ENCODE data around the gene COL17A1.

Gene COL17A1

DNA sequence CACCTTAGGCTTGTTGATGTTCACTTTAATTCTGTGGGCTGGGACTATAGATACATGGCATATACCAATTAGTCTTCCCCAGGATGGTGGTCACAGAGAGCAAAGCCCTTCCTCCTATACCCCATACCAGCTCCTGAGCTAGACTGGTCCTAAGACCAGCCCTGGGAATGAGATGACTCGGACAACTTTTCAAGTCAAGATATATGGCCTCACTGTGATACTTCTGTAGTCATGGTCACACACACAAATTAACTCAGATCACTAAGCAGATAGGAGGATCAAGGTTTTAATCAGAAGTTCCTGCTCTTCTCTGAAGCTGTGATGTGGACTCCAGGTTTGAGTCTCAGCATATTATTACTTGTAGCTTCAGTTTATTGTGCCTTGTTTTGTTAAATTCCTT lies 65.7 kb downstream of the COL17A1 start:
- no peak overlapping the region for H2BK5ac ChIP-seq (ENCODE audit: low read length)
- H3K36me3 ChIP-seq (ENCODE audit: control insufficient read depth, insufficient read depth, low read length), result peaks cover 2% of the 10 kb centered on the region
- H3K56ac ChIP-seq (ENCODE audit: low read length), result no peak overlapping the region
- no peak overlapping the region for H4K8ac ChIP-seq (ENCODE audit: low read depth, low read length)
- H3K79me1 ChIP-seq (ENCODE audit: low read length), result no peaks in the 10 kb centered on the region
- no peak overlapping the region for H2BK15ac ChIP-seq (replicated peaks; ENCODE audit: low read depth)
- no peak overlapping the region for H3K4ac ChIP-seq (ENCODE audit: low read depth, low read length)
- no peaks in the 10 kb centered on the region for H3K27me3 ChIP-seq (ENCODE audit: insufficient read depth, low read length, poor library complexity)
- H3K79me2 ChIP-seq (ENCODE audit: control insufficient read depth, insufficient read depth, low read length), result no peaks in the 10 kb centered on the region
- no peak overlapping the region for H3K27ac ChIP-seq (ENCODE audit: low read depth, low read length)
- no peaks in the 10 kb centered on the region for H3K4me1 ChIP-seq (ENCODE audit: control insufficient read depth, low read depth, low read length)
- WGBS (ENCODE audit: extremely low coverage, insufficient coverage, low lambda C conversion rate), result no CpG with 5 or more reads among the region's 1 CpG
- H3K4me3 ChIP-seq (ENCODE audit: low read length), result no peak overlapping the region
- no peak overlapping the region for H2BK120ac ChIP-seq (ENCODE audit: low read depth, low read length)
- no peak overlapping the region for H3K9ac ChIP-seq (ENCODE audit: low read length)
- H3K23ac ChIP-seq (ENCODE audit: low read length), result no peak overlapping the region
- DNase-seq, result no peak
- no peak overlapping the region for H3K4me2 ChIP-seq (ENCODE audit: low read length)
- no peak overlapping the region for H4K5ac ChIP-seq (ENCODE audit: low read length)
- no peak overlapping the region for H3K18ac ChIP-seq (ENCODE audit: low read length)
- H2AK5ac ChIP-seq (ENCODE audit: low read length), result no peak overlapping the region

DNA sequence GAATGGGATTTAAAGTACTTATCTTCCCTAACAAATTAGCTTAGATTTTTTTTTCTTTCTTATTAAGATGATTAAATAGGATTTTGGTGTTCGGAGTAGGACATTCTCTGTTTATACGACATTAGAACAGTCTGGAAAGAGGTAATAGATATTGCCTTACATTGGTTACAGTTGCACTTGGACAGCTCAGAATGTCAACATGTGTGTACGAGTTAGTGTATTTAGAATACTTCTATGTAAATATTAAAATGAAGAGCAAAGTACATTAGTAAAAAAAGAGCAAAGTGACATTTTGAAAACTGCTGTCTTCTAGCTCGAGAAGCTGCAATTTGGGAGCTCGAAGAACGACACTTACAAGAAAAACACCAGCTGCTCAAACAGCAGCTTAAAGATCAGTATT lies 67.2 kb downstream of the COL17A1 start:
- H2BK120ac ChIP-seq (ENCODE audit: low read depth, low read length), result no peak overlapping the region
- no peaks in the 10 kb centered on the region for H3K79me2 ChIP-seq (ENCODE audit: control insufficient read depth, insufficient read depth, low read length)
- no peak overlapping the region for H2BK15ac ChIP-seq (replicated peaks; ENCODE audit: low read depth)
- H3K4me2 ChIP-seq (ENCODE audit: low read length), result no peak overlapping the region
- H3K36me3 ChIP-seq (ENCODE audit: control insufficient read depth, insufficient read depth, low read length), result peaks cover 2% of the 10 kb centered on the region
- no peaks in the 10 kb centered on the region for H3K4me1 ChIP-seq (ENCODE audit: control insufficient read depth, low read depth, low read length)
- no peak overlapping the region for H3K23ac ChIP-seq (ENCODE audit: low read length)
- no peak overlapping the region for H2AK5ac ChIP-seq (ENCODE audit: low read length)
- no peak overlapping the region for H2BK5ac ChIP-seq (ENCODE audit: low read length)
- no peak for DNase-seq
- H3K9ac ChIP-seq (ENCODE audit: low read length), result no peak overlapping the region
- H3K18ac ChIP-seq (ENCODE audit: low read length), result no peak overlapping the region
- no peaks in the 10 kb centered on the region for H3K27me3 ChIP-seq (ENCODE audit: insufficient read depth, low read length, poor library complexity)
- H3K27ac ChIP-seq (ENCODE audit: low read depth, low read length), result no peak overlapping the region
- H3K56ac ChIP-seq (ENCODE audit: low read length), result no peak overlapping the region
- no peak overlapping the region for H3K4ac ChIP-seq (ENCODE audit: low read depth, low read length)
- no peaks in the 10 kb centered on the region for H3K79me1 ChIP-seq (ENCODE audit: low read length)
- 100% methylated on average over 2 of the region's 6 CpGs for WGBS (ENCODE audit: extremely low coverage, insufficient coverage, low lambda C conversion rate)
- no peak overlapping the region for H4K5ac ChIP-seq (ENCODE audit: low read length)
- no peak overlapping the region for H4K8ac ChIP-seq (ENCODE audit: low read depth, low read length)
- H3K4me3 ChIP-seq (ENCODE audit: low read length), result no peak overlapping the region

DNA sequence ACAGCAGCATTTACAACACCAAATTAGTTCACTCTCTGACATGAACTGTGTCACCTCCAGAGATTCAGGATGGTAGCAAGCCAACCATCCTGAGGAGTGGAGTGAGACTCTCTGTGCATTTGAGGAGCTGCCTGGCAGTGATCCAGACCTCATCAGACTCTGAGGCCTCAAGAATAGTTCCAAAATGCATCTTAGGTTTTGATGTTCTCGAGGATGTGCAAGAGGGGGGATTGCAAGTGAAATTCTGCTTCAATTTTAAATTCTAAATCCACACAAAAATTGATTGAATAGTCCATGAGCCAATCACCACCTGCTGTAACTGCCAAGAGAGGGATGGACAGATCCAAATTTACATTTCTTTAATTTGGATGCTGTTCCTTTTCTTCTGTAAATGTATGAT lies 69.0 kb downstream of the COL17A1 start:
- WGBS (ENCODE audit: extremely low coverage, insufficient coverage, low lambda C conversion rate), result no CpG with 5 or more reads among the region's 1 CpG
- no peak overlapping the region for H3K23ac ChIP-seq (ENCODE audit: low read length)
- no peak overlapping the region for H3K4me3 ChIP-seq (ENCODE audit: low read length)
- no peak overlapping the region for H3K27ac ChIP-seq (ENCODE audit: low read depth, low read length)
- no peaks in the 10 kb centered on the region for H3K79me1 ChIP-seq (ENCODE audit: low read length)
- no peak overlapping the region for H3K18ac ChIP-seq (ENCODE audit: low read length)
- H3K36me3 ChIP-seq (ENCODE audit: control insufficient read depth, insufficient read depth, low read length), result peaks cover 2% of the 10 kb centered on the region
- no peak overlapping the region for H3K4me2 ChIP-seq (ENCODE audit: low read length)
- H3K56ac ChIP-seq (ENCODE audit: low read length), result no peak overlapping the region
- no peaks in the 10 kb centered on the region for H3K27me3 ChIP-seq (ENCODE audit: insufficient read depth, low read length, poor library complexity)
- H2BK15ac ChIP-seq (replicated peaks; ENCODE audit: low read depth), result no peak overlapping the region
- H3K4me1 ChIP-seq (ENCODE audit: control insufficient read depth, low read depth, low read length), result no peaks in the 10 kb centered on the region
- H3K4ac ChIP-seq (ENCODE audit: low read depth, low read length), result no peak overlapping the region
- DNase-seq, result no peak
- H4K5ac ChIP-seq (ENCODE audit: low read length), result no peak overlapping the region
- no peak overlapping the region for H2AK5ac ChIP-seq (ENCODE audit: low read length)
- H3K79me2 ChIP-seq (ENCODE audit: control insufficient read depth, insufficient read depth, low read length), result no peaks in the 10 kb centered on the region
- no peak overlapping the region for H4K8ac ChIP-seq (ENCODE audit: low read depth, low read length)
- no peak overlapping the region for H2BK120ac ChIP-seq (ENCODE audit: low read depth, low read length)
- no peak overlapping the region for H3K9ac ChIP-seq (ENCODE audit: low read length)
- H2BK5ac ChIP-seq (ENCODE audit: low read length), result no peak overlapping the region

DNA sequence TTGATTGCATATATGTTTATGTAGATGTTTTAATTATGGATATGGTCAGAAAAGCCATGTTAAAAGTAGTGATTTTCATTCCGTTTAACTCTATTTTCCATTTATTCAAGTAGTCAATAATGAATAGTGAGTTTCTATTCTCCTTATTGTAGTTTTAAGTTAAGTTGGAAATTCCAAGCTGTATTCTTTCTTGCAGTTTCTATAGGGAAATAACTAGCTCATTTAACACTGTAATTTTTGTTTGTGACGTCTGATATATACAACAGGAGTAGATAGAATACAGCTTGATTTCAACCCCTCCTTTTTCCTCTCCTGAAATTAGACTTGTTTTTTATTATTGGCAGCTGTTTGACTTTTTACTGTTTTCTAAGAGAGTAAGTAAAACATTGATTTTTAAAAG lies 71.5 kb downstream of the COL17A1 start:
- H3K79me2 ChIP-seq (ENCODE audit: control insufficient read depth, insufficient read depth, low read length), result no peaks in the 10 kb centered on the region
- DNase-seq, result no peak
- no peaks in the 10 kb centered on the region for H3K4me1 ChIP-seq (ENCODE audit: control insufficient read depth, low read depth, low read length)
- no peaks in the 10 kb centered on the region for H3K36me3 ChIP-seq (ENCODE audit: control insufficient read depth, insufficient read depth, low read length)
- H3K4me2 ChIP-seq (ENCODE audit: low read length), result no peak overlapping the region
- no peak overlapping the region for H3K4ac ChIP-seq (ENCODE audit: low read depth, low read length)
- H4K8ac ChIP-seq (ENCODE audit: low read depth, low read length), result no peak overlapping the region
- no peaks in the 10 kb centered on the region for H3K79me1 ChIP-seq (ENCODE audit: low read length)
- no CpG with 5 or more reads among the region's 2 CpGs for WGBS (ENCODE audit: extremely low coverage, insufficient coverage, low lambda C conversion rate)
- H2BK15ac ChIP-seq (replicated peaks; ENCODE audit: low read depth), result no peak overlapping the region
- no peak overlapping the region for H2BK5ac ChIP-seq (ENCODE audit: low read length)
- no peak overlapping the region for H3K56ac ChIP-seq (ENCODE audit: low read length)
- no peak overlapping the region for H3K4me3 ChIP-seq (ENCODE audit: low read length)
- no peaks in the 10 kb centered on the region for H3K27me3 ChIP-seq (ENCODE audit: insufficient read depth, low read length, poor library complexity)
- H2BK120ac ChIP-seq (ENCODE audit: low read depth, low read length), result no peak overlapping the region
- H2AK5ac ChIP-seq (ENCODE audit: low read length), result no peak overlapping the region
- H3K18ac ChIP-seq (ENCODE audit: low read length), result no peak overlapping the region
- no peak overlapping the region for H3K23ac ChIP-seq (ENCODE audit: low read length)
- H3K27ac ChIP-seq (ENCODE audit: low read depth, low read length), result no peak overlapping the region
- no peak overlapping the region for H3K9ac ChIP-seq (ENCODE audit: low read length)
- no peak overlapping the region for H4K5ac ChIP-seq (ENCODE audit: low read length)

DNA sequence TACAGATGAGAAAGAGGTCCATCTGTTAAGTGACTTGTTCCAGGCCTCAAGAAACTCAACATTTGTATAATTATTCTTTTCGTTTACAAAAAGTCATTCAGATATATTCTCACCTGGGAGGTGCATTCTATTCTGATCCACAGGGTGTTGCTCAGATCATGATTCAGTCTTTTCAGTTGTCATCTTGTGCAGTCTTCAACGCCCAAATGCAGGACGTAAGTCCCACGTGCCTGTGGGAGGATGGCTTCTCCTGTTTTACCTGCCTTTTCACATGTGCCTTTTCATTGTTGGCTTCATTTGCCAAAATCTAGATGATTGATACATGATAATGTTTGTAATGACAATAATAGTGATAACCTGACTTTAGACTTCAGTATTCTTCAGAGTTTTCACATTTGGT lies 72.2 kb downstream of the COL17A1 start:
- no peaks in the 10 kb centered on the region for H3K4me1 ChIP-seq (ENCODE audit: control insufficient read depth, low read depth, low read length)
- no peak overlapping the region for H2BK120ac ChIP-seq (ENCODE audit: low read depth, low read length)
- H4K5ac ChIP-seq (ENCODE audit: low read length), result no peak overlapping the region
- no peaks in the 10 kb centered on the region for H3K79me1 ChIP-seq (ENCODE audit: low read length)
- no peaks in the 10 kb centered on the region for H3K36me3 ChIP-seq (ENCODE audit: control insufficient read depth, insufficient read depth, low read length)
- H3K9ac ChIP-seq (ENCODE audit: low read length), result no peak overlapping the region
- H2BK15ac ChIP-seq (replicated peaks; ENCODE audit: low read depth), result no peak overlapping the region
- H3K4me2 ChIP-seq (ENCODE audit: low read length), result no peak overlapping the region
- no peak overlapping the region for H2BK5ac ChIP-seq (ENCODE audit: low read length)
- WGBS (ENCODE audit: extremely low coverage, insufficient coverage, low lambda C conversion rate), result no CpG with 5 or more reads among the region's 4 CpGs
- no peak overlapping the region for H3K27ac ChIP-seq (ENCODE audit: low read depth, low read length)
- H3K23ac ChIP-seq (ENCODE audit: low read length), result no peak overlapping the region
- H2AK5ac ChIP-seq (ENCODE audit: low read length), result no peak overlapping the region
- H4K8ac ChIP-seq (ENCODE audit: low read depth, low read length), result no peak overlapping the region
- no peak overlapping the region for H3K18ac ChIP-seq (ENCODE audit: low read length)
- DNase-seq, result no peak
- H3K27me3 ChIP-seq (ENCODE audit: insufficient read depth, low read length, poor library complexity), result no peaks in the 10 kb centered on the region
- no peaks in the 10 kb centered on the region for H3K79me2 ChIP-seq (ENCODE audit: control insufficient read depth, insufficient read depth, low read length)
- H3K56ac ChIP-seq (ENCODE audit: low read length), result no peak overlapping the region
- no peak overlapping the region for H3K4me3 ChIP-seq (ENCODE audit: low read length)
- H3K4ac ChIP-seq (ENCODE audit: low read depth, low read length), result no peak overlapping the region

DNA sequence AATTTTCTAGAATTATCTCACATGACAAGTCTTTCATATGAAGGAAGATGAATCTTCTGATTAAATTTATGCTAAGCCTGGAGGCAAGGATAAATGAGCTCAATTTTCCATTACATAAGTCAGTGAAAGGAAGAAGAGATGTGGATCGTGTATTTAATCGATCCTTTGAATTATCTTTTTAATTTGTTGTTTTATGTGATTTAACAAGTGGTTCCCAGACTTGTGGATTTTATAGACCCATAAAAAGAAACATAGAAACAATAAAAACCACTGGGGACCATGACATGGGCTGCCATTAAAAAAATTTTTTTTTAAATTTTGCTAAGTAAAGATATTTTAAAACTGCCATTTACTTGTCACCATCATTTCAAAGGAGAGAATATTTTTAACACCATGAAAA lies 73.8 kb downstream of the COL17A1 start:
- Histone ChIP-seq H2BK120ac (ENCODE audit: low read depth, low read length) (no peak overlapping the region), H3K27ac (ENCODE audit: low read depth, low read length) (no peak overlapping the region), H2BK15ac (replicated peaks; ENCODE audit: low read depth) (no peak overlapping the region), H2BK5ac (ENCODE audit: low read length) (no peak overlapping the region), H3K4me1 (ENCODE audit: control insufficient read depth, low read depth, low read length) (no peaks in the 10 kb centered on the region), H3K4me3 (ENCODE audit: low read length) (no peak overlapping the region), H3K18ac (ENCODE audit: low read length) (no peak overlapping the region), H3K79me1 (ENCODE audit: low read length) (no peaks in the 10 kb centered on the region), H3K56ac (ENCODE audit: low read length) (no peak overlapping the region), H2AK5ac (ENCODE audit: low read length) (no peak overlapping the region), H3K23ac (ENCODE audit: low read length) (no peak overlapping the region), H3K36me3 (ENCODE audit: control insufficient read depth, insufficient read depth, low read length) (no peaks in the 10 kb centered on the region), H3K9ac (ENCODE audit: low read length) (no peak overlapping the region), H4K5ac (ENCODE audit: low read length) (no peak overlapping the region), H3K4me2 (ENCODE audit: low read length) (no peak overlapping the region), H3K27me3 (ENCODE audit: insufficient read depth, low read length, poor library complexity) (no peaks in the 10 kb centered on the region), H3K79me2 (ENCODE audit: control insufficient read depth, insufficient read depth, low read length) (no peaks in the 10 kb centered on the region), H4K8ac (ENCODE audit: low read depth, low read length) (no peak overlapping the region), H3K4ac (ENCODE audit: low read depth, low read length) (no peak overlapping the region)
- no peak for DNase-seq
- WGBS (ENCODE audit: extremely low coverage, insufficient coverage, low lambda C conversion rate), result 100% methylated on average over 2 of the region's 2 CpGs

Measured in mesendoderm (in vitro differentiated cells).